Measurements from ENCODE around the gene DHRS3. TPM values are rescaled to one million over a fixed set of nuclear protein-coding genes. Genes with fewer than 3 reads are reported as not detected.

The DHRS3 gene
- total RNA-seq, 1 donor from 2014 or later = 30.7 TPM

DNA sequence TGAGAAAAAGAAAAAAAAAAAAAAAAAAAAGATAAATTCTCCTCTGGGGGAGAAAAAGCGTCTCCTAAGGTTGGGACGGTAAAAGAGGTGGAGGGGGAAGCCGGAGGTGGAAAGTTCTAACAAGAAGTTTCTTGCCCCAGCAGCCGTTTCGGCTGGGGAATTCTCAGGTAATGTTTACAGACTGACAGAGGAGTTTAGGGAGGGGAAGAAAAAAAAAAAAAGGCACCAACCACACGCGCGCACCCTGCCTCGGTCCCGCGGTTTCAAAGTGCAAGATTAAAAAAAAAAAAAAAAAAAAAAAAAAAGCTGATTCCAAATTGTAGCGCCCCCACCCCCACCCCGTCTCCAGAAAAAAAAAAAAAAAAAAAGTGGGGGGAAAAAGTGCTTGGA lies 504 bp downstream of the DHRS3 start:
- DNase-seq = no peak

DNA sequence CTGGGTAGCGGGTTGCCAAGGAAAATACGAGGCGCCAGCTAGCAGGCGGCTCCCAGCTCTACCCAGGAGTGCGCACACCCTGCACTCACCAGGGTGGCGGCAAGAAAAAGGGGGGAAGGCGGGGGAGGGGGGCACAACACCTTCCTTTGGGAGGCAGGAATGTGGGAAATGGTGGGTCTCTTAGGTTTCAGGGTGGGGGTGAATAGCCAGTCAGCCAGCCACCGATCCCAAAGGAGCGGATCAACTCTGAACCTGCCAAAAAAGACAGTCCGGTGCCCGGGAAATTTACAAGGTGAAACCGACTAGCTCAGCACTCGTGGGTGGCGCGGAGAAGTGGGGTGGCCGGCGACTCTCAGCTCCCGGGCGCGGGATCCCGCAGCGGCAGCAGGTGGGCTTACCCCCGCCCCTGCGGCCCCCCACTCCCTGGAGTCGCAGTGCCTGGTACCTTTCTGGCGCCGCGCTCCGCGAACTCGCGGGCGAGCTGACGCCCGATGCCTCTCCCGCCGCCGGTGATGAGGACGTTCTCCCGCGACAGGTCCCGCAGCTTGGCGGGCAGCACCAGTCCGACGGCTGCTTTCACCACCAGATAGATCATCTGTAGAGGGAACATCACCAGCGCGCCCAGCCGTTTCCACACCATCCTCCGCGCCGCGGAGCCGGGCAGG lies 1.2 kb downstream of the DHRS3 start:
- peak; percentile 32 for DNase-seq

DNA sequence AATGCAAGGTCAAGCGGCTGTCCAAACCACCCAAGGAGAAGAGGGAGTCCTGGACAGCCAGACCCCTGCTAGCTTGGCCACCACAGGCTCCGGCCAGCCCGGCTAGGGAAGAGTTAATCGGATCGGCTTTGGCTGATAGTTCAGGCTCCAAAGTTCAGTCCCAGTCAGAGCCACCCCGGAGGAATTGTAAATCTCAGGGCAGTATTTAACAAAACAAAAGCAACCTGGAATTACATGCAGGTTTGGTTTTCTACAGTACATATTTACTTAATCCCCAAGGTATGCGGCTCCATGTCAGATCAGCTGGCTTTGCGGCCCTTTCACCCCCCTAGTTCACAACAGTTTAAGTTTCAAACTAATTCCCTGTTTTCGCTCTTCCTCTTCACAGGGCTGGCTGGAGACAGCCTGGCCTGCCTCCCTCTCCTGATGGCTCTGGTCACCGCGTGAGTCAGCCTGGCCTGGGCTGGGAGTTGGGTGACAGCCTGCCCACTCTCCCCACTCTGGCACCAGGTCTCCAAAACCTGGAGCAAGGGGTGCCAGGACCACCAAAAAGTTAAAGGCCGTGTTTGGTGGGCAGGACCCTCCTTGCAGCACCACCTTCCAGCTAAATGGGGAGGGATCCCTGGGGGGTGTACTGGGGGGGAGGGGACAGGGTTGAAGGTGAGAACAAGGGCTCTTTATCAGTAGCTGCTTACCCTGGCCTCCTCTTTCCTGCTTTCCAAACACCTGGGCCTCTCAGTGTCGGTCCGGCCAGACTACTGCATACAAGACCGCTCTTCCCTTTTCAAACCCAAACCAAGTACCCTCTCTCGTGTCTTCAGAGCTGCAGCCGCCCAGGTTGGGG lies 1.9 kb downstream of the DHRS3 start:
- DNase-seq = peak; percentile 60

- DNase-seq = no peak
Observed at GRCh38 chr1:12615159-12615864, 2.7 kb downstream of the DHRS3 start.

DNA sequence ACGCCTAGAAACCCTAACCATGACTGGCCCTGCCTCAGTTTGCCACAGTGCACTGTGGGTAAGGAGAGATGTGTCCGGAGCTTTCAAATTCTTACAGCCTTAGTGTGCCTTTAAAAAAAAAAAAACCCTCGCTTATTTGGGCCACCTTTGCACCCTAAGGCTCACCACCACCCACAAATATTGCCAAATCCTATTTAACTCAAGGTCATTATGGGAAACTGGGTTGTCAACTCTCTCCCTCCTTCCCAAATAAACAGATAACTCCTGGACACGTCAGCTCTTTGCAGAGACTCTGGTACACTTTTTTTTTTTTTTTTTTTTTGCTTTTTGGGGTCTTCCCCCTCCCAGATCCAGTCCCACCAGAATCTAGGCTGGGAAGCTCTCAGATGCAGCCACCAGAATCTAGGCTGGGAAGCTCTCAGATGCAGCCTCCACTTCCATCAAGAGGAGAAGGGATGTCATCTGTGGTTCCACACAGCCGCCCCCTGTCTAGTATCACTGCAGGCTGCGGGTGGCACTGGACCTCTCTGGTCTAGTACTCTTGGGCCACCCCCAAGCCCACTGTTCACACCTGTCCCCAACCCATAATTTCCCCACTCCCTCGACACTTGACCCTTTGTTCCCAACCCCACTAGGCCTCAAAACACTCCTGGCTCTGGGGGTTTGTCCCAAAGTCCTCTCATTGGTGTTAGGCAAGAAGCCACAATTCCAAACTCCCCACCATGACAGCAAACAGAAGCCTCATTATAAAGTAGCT lies 3.4 kb downstream of the DHRS3 start:
- DNase-seq = no peak

DNA sequence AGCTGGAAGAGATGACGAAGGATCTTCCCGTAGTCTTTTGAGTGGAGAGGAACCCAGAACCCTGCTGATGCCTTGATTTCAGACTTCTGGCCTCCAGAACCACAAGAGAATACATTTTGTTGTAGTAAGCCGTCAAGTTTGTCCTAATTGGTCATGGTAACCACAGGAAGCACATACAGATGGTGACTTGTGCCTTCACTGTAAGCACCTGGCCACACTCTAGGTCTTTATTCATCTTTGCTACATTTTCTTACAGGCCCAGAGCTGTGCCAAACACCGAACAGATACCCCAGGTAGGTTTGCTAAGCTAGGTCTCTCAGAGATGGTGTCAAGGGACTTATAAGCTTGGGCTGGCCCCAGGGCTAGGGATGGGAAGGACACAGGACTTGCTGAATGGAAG lies 4.8 kb downstream of the DHRS3 start:
- no peak for DNase-seq

DNA sequence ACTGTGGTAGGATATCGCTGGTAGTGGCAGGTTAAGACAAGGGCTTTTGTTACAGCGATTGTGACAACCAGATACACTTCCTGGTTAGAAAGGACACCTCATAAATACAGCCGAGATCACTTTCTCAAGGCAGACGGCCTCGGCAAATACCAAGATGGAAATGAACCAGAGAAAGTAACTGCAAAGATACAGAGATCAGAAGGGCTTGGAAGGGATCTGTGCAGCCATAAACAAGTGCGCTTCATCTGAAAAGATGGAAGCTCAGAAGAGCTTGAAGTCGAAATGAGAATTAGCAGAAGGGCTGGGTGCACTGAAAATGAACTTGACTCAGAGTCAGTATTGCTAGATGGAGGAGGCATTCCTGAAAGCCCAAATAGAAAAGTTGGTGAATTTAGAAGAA lies 7.1 kb downstream of the DHRS3 start:
- no peak for DNase-seq

- no peak for DNase-seq
Observed at GRCh38 chr1:12610305-12610935, 7.6 kb downstream of the DHRS3 start.

DNA sequence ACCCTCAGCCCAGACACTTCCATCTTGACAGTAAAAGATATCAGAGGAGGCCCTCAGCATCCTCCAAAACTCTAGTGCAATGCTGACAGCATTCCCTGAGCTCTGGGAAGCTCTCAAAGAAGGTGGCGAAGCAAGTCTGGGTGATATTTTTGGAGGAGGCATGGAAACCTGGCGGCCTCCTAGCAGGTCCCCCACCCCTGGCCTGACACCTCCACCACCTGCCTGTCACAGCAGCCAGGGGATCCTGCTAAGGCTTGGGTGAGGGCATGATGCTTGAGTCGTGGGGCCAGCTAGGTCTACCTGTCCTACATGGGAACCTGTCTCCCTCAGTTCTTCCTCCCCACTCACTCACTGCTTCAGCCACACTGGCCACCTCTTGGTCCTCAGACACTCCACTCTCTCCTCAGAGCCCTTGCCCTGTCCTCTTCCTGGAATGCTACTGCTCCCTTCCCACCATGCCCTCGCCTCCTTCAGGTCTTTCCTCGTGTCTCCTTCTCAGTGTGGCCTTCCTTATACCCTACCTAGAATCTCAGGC lies 8.5 kb downstream of the DHRS3 start:
- no peak for DNase-seq

- no peak for DNase-seq
Observed at GRCh38 chr1:12608311-12608957, 9.6 kb downstream of the DHRS3 start.

DNA sequence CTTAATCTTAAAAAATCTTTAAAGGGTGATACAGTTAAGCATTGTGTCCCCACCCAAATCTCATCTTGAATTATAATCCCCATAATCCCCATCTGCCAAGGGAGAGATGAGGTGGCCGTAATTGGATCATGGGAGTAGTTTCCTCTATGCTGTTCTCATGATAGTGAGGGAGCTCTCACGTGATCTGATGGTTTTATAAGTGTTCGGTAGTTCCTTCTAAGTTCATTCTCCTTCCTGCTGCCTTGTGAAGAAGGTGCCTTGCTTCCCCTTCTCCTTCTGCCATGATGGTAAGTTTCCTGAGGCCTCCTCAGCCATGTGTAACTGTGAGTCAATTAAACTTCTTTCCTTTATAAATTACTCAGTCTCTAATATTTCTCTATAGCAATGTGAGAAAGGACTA lies 10.7 kb downstream of the DHRS3 start:
- no peak for DNase-seq

DNA sequence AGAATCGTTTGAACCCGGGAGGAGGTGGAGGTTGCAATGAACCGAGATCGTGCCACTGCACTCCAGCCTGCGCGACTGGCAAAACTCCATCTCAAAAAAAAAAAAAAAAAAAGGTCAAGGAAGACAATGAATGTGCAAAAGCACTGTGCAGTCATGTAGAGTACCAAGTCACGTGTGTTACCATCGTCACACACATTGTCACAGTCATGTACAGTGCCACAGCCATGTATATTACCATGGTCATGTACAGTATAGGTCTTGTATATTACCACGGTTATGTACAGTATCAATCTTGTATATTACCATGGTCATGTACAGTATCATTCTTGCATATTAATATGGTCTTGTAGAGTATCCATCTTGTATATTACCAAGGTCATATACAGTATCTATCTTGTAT lies 13.0 kb downstream of the DHRS3 start:
- DNase-seq = no peak

GRCh38 chr1:12604114-12604874 lies 13.7 kb downstream of the DHRS3 start:
- DNase-seq = no peak

DNA sequence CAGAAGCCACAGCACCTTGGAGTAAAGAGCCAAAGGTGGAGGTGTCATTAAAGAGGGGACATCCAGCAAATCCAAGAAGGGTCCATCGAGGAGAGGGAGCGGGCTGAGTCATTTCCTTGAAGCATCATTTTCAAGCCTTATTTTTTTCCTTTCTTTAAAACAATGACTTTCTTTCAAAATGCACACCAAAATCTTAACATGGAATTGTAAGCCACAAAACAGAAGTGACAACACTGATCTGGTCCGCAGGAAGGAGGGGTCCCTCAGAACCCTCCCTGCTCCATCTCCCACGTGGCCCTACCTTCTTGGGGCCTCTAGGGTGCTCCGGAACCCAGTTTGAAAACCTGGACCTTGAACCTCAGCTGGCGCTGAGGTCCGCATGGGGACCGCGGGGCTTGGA lies 14.8 kb downstream of the DHRS3 start:
- no peak for DNase-seq

- DNase-seq = no peak
Observed at GRCh38 chr1:12602659-12603024, 15.4 kb downstream of the DHRS3 start.

- no peak for DNase-seq
Observed at GRCh38 chr1:12601700-12602658, 16.0 kb downstream of the DHRS3 start.

DNA sequence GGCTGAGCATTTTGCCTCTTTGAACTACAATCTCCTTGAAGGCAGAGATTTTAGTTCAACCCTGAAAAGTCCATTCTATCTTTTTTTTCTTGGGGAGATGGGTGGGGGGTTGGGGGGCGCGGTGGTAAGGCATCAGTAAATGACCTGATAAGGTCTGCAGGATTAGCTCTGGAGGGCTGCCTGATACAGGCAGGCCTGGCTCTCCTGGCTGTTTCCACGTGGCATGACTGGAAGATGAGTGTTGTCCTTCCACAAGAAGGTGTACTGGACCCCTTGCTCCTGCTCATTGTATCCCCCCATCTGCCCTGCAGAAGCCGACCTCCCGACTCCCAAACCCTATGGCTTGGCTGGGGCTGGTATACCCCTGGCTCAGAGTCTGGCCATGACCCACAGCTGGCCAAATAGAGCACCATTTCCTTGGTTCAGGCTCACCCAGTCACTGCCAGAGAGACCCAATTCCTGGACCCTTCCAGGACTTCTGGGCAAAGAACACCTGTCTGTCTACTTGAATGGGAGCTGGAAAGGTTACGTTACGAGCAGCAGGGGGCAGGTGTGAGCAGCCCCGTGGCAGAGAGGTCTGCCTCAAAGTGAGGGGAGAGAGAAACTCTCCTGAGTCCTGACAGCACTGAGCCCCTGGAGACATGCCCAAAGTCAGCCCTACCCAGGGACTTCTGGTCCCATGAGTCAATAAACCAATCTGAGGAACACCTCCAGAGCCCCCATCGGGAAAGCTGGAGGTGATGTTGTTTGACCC lies 17.0 kb downstream of the DHRS3 start:
- no peak for DNase-seq

GRCh38 chr1:12600335-12600734 lies 17.7 kb downstream of the DHRS3 start:
- no peak for DNase-seq

DNA sequence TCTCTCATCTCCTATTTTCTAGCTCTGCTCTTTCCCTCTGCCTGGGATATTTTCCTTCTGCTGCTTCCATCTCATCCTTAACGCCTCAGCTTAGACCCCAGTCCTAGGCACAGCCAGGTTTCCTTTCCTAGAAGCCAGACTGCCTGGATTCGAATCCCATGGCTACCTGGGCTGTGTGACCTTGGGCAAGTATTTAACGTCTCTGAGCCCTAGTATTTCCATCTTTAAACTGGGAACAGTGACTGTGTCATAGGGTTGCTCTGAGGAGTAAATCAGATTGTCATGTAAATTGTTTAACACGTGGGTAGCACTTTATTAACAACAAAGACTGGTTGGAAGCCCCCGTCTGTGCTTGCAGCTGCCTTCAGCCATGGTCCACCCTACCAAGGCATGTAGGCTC lies 18.4 kb downstream of the DHRS3 start:
- no peak for DNase-seq
